ENCODE data around the gene EML6. TPM values are rescaled to one million over a fixed set of nuclear protein-coding genes. Genes with fewer than 3 reads are reported as not detected.

Gene EML6
- total RNA-seq, 3 donors from 2014 or later (not counting 1 experiment from before 2014, with no cell fraction given) = 1.7 to 3.2 (median 2.4) TPM

GRCh38 chr2:54981385-54981784, 257.9 kb downstream of the EML6 start:
- Mint-ChIP-seq H3K4me1 (peaks cover 56 to 70% of the 10 kb centered on the region in 2 donors), H3K36me3 (peaks cover 9% of the 10 kb centered on the region), H3K27ac (peak overlapping the region in 1 of 2 donors; percentile 78), H3K4me3 (no peak overlapping the region), H3K9me3 (no peaks in the 10 kb centered on the region), H3K27me3 (ENCODE audit: low read depth in 2 of 2) (no peaks in the 10 kb centered on the region)
- 80% methylated on average over 1 of the region's 2 CpGs for WGBS (ENCODE audit: insufficient coverage)
- intact Hi-C loops (cut with micrococcal nuclease) = no loop called here
- no peak overlapping the region for H3K27ac ChIP-seq (ENCODE audit: low read length)
- DNase-seq (no peak), ATAC-seq (no peak)
- TF ChIP-seq, protein P1, sequence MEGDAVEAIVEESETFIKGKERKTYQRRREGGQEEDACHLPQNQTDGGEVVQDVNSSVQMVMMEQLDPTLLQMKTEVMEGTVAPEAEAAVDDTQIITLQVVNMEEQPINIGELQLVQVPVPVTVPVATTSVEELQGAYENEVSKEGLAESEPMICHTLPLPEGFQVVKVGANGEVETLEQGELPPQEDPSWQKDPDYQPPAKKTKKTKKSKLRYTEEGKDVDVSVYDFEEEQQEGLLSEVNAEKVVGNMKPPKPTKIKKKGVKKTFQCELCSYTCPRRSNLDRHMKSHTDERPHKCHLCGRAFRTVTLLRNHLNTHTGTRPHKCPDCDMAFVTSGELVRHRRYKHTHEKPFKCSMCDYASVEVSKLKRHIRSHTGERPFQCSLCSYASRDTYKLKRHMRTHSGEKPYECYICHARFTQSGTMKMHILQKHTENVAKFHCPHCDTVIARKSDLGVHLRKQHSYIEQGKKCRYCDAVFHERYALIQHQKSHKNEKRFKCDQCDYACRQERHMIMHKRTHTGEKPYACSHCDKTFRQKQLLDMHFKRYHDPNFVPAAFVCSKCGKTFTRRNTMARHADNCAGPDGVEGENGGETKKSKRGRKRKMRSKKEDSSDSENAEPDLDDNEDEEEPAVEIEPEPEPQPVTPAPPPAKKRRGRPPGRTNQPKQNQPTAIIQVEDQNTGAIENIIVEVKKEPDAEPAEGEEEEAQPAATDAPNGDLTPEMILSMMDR (IDR thresholded peaks at IDR 0.05) = no peak
- peaks cover 26% of the 10 kb centered on the region for H3K36me3 ChIP-seq (ENCODE audit: control insufficient read depth, insufficient read depth, low read length)
- no peaks in the 10 kb centered on the region for H3K4me1 ChIP-seq (ENCODE audit: control insufficient read depth, insufficient read depth, low read length)
- no peak overlapping the region for H3K4me3 ChIP-seq (ENCODE audit: low read length)
- no peaks in the 10 kb centered on the region for H3K27me3 ChIP-seq (ENCODE audit: control insufficient read depth, insufficient read depth, low read length)
- H3K9me3 ChIP-seq (ENCODE audit: control insufficient read depth, insufficient read depth, low read length) = no peaks in the 10 kb centered on the region

DNA sequence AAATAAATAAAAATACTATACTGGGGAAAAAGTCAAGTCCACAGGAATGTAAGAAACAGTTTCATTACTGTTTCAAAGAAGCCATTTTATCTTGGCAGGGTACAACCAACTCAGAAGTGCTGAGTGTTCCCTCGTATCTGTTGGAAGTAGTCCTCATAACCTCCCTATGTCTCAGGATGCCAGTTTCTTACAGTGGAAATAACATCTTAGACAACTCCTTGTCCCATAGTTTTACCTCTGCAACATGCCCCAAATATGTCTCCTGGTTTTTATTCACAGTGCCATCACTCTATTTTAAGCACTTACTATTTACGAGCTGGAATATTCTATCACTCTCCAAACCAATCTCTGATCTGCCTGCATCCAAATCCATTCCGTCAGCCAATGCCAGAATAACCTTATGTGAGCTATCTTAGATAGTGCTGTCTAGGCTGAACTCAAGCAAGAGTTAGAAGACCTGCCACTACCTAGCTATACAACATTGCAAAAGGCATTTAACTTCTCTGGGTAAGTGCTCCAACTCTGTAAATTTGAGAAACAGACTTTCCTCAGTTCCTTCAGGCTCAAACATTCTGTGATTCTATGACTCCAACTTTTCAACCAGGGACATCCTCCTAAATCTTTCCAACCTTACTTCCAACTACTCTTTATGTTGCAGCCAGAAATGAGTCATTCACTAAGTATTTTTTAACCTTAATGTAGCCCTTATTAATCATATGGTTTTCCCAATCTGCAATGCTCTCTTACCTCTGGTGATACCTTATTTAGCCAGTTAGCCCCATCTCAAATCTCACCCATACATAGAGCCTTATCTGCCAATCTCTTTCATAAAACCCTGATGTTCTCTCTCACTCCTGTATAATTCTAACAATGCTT, 260.1 kb downstream of the EML6 start:
- Mint-ChIP-seq H3K4me1 (peaks cover 50 to 68% of the 10 kb centered on the region in 2 donors), H3K27me3 (ENCODE audit: low read depth in 2 of 2) (no peaks in the 10 kb centered on the region), H3K4me3 (no peak overlapping the region), H3K9me3 (no peaks in the 10 kb centered on the region), H3K36me3 (peaks cover 19% of the 10 kb centered on the region), H3K27ac (peak overlapping the region; percentile 24 to 27)
- Histone ChIP-seq H3K4me1 (ENCODE audit: control insufficient read depth, insufficient read depth, low read length) (no peaks in the 10 kb centered on the region), H3K27ac (ENCODE audit: low read length) (no peak overlapping the region), H3K36me3 (ENCODE audit: control insufficient read depth, insufficient read depth, low read length) (peaks cover 34% of the 10 kb centered on the region), H3K27me3 (ENCODE audit: control insufficient read depth, insufficient read depth, low read length) (no peaks in the 10 kb centered on the region), H3K4me3 (ENCODE audit: low read length) (no peak overlapping the region), H3K9me3 (ENCODE audit: control insufficient read depth, insufficient read depth, low read length) (no peaks in the 10 kb centered on the region)
- intact Hi-C loops (cut with micrococcal nuclease) = no loop called here
- no peak for ATAC-seq
- TF ChIP-seq, protein P1 (IDR thresholded peaks at IDR 0.05) = no peak
- WGBS (ENCODE audit: insufficient coverage) = 64% methylated on average over 3 of the region's 3 CpGs
- DNase-seq = no peak

GRCh38 chr2:54984476-54984875, 261.0 kb downstream of the EML6 start:
- Histone ChIP-seq H3K4me3 (ENCODE audit: low read length) (no peak overlapping the region), H3K4me1 (ENCODE audit: control insufficient read depth, insufficient read depth, low read length) (no peaks in the 10 kb centered on the region), H3K27ac (ENCODE audit: low read length) (no peak overlapping the region), H3K9me3 (ENCODE audit: control insufficient read depth, insufficient read depth, low read length) (no peaks in the 10 kb centered on the region), H3K36me3 (ENCODE audit: control insufficient read depth, insufficient read depth, low read length) (peaks cover 34% of the 10 kb centered on the region), H3K27me3 (ENCODE audit: control insufficient read depth, insufficient read depth, low read length) (no peaks in the 10 kb centered on the region)
- peak in 1 of 3 donors; percentile 22 for ATAC-seq
- Mint-ChIP-seq H3K4me3 (no peak overlapping the region), H3K4me1 (peaks cover 54 to 72% of the 10 kb centered on the region in 2 donors), H3K9me3 (no peaks in the 10 kb centered on the region), H3K27me3 (ENCODE audit: low read depth in 2 of 2) (no peaks in the 10 kb centered on the region), H3K36me3 (peaks cover 19% of the 10 kb centered on the region), H3K27ac (peak overlapping the region; percentile 24 to 27)
- DNase-seq = no peak
- TF ChIP-seq, protein P1 (IDR thresholded peaks at IDR 0.05) = no peak
- intact Hi-C loops (cut with micrococcal nuclease) = no loop called here
